ENCODE measurements around the gene JAKMIP2.

GRCh38 chr5:147731431-147732290, 50.9 kb downstream of the JAKMIP2 start:
- no peak for TF ChIP-seq CTCF (IDR thresholded peaks at IDR 0.05)
- TF ChIP-seq POLR2A (IDR thresholded peaks at IDR 0.05), result no peak

All from ovary (tissue), 3 donors.